Astrocyte of the spinal cord (primary cell): ENCODE measurements around the gene SNAPC2.

ENCODE experiments used
- DNase-seq: peaks from one replicate; pipeline ENCODE4 v3.0.0; 2011; ENCODE audit warnings: low read depth, low spot score
- H3K4me3 ChIP-seq: 2 replicates; pipeline ENCODE4 v1.5.1; 2011; ENCODE audit warnings: low read depth, mild to moderate bottlenecking, low read length, moderate library complexity
- CTCF ChIP-seq: IDR thresholded peaks from 2 replicates; pipeline ENCODE4 v1.5.1; 2012; ENCODE audit warnings: low read depth, mild to moderate bottlenecking, low read length, inconsistent platforms
- in situ Hi-C: cut with HindIII; loops from 2 replicates; pipeline ENCODE4 v1.10.0; 2017; ENCODE audit warnings: low sequenced_read_pairs

The SNAPC2 gene

GRCh38 chr19:7940841-7941240, 20.7 kb downstream of the SNAPC2 start:
- DNase-seq: no peak
- TF ChIP-seq CTCF: no peak
- H3K4me3 ChIP-seq: no peak overlapping the region
- in situ Hi-C loops: no loop called here

GRCh38 chr19:7941895-7942596, 21.9 kb downstream of the SNAPC2 start:
- no peak for DNase-seq
- no peak overlapping the region for H3K4me3 ChIP-seq
- in situ Hi-C loops: no loop called here
- TF ChIP-seq CTCF: no peak

GRCh38 chr19:7942981-7943443, 22.9 kb downstream of the SNAPC2 start:
- in situ Hi-C loops: no loop called here
- peak overlapping the region; percentile 68 for H3K4me3 ChIP-seq
- TF ChIP-seq CTCF: no peak
- peak; percentile 5 for DNase-seq

GRCh38 chr19:7943444-7944176, 23.5 kb downstream of the SNAPC2 start, which contains the start of gene TIMM44:
TIMM44 (minus strand) TSS chr19:7943666; CDS start chr19:7943651, 15 bp downstream.
- in situ Hi-C loops: no loop called here
- peak within 1 kb of the TSS; percentile 68 for H3K4me3 ChIP-seq
- peak; percentile 99 for DNase-seq
- no peak for TF ChIP-seq CTCF

- peak overlapping the region; percentile 68 for H3K4me3 ChIP-seq
- peak; percentile 91 for DNase-seq
- TF ChIP-seq CTCF: peak; percentile 78
- in situ Hi-C loops: no loop called here
These were observed 24.1 kb downstream of the SNAPC2 start for GRCh38 chr19:7944177-7944761.

- in situ Hi-C loops: no loop called here
- peak; percentile 7 for DNase-seq
- TF ChIP-seq CTCF: no peak
- H3K4me3 ChIP-seq: no peak overlapping the region
These were observed 27.8 kb downstream of the SNAPC2 start for GRCh38 chr19:7947939-7948338.
